GM12878 (cell line): Measurements from ENCODE around the gene SLC37A2. TPM values are rescaled to one million over a fixed set of nuclear protein-coding genes. Genes with fewer than 3 reads are reported as not detected.

Experiments
- ATAC-seq: fragments of 200-7000 bp; cut with Tn5 transposase; 3 replicates; pipeline ENCODE4 v1.9.1; 2020; ENCODE audit warnings: mild to moderate bottlenecking, moderate library complexity
- BruUV-seq: library from RNA; stranded (reverse); fragments of 400-500 nt; replicated peaks from 2 replicates; lab custom pipeline; 2021; lab: Mats Ljungman, UMichigan
- CTCF ChIA-PET: fragments of 300-600 bp; sonication (Branson Sonifier 250); formaldehyde crosslinking; extraction: SDS; loops from one replicate; lab custom pipeline; 2021; ENCODE audit warnings: inconsistent platforms; lab: Yijun Ruan, JAX
- POLR2A ChIA-PET: fragments of 350-600 bp; formaldehyde crosslinking; extraction: SDS; loops from one replicate; lab custom pipeline; 2021; ENCODE audit warnings: inconsistent platforms; lab: Charles Lee
- RAD21 ChIA-PET: fragments of 300-600 bp; sonication (Branson Sonifier 250); formaldehyde crosslinking; loops from one replicate; lab custom pipeline; 2023; ENCODE audit warnings: antibody characterized with exemption; ENCODE audit not compliant: unreplicated experiment; lab: Charles Lee
- SMC1A ChIA-PET: fragments of 300-600 bp; sonication (Branson Sonifier 250); formaldehyde crosslinking; loops from one replicate; lab custom pipeline; 2023; ENCODE audit not compliant: unreplicated experiment, uncharacterized antibody; lab: Charles Lee
- DNase-seq: peaks from one replicate; pipeline ENCODE4 v3.0.0-alpha.2; 2011; ENCODE audit warnings: low read depth, low spot score
- FAIRE-seq: peaks from 3 replicates; lab custom pipeline; 2011; peaks lifted over from hg19 to GRCh38; lab: Jason Lieb, UNC
- H2AFZ ChIP-seq: 2 replicates; pipeline ENCODE4 v1.6.0; 2011; ENCODE audit warnings: low read depth, low read length, control low read depth; ENCODE audit not compliant: control insufficient read depth
- H3K27ac ChIP-seq: 2 replicates; pipeline ENCODE4 v1.5.1; 2011; ENCODE audit warnings: control low read depth; ENCODE audit not compliant: control insufficient read depth, insufficient read depth
- H3K27me3 ChIP-seq, 2 experiments: replicated peaks in 1 of 2; 2 replicates each; pipeline versions ENCODE4 v1.6.0 to v1.6.1; 2011; ENCODE audit warnings: low read length in 1 of 2; ENCODE audit not compliant: control insufficient read depth in 2 of 2, insufficient read depth in 2 of 2
- H3K36me3 ChIP-seq, 2 experiments: 2 replicates each; pipeline ENCODE4 v1.5.1; 2011; ENCODE audit warnings: low read length in 1 of 2; ENCODE audit not compliant: control insufficient read depth in 2 of 2, insufficient read depth in 2 of 2
- H3K4me1 ChIP-seq: 2 replicates; pipeline ENCODE4 v1.6.1; 2011; ENCODE audit warnings: mild to moderate bottlenecking, low read length, moderate library complexity, mixed read lengths; ENCODE audit not compliant: control insufficient read depth, insufficient read depth
- H3K4me2 ChIP-seq: 2 replicates; pipeline ENCODE4 v1.6.0; 2011; ENCODE audit warnings: control low read depth; ENCODE audit not compliant: control insufficient read depth, insufficient read depth
- H3K4me3 ChIP-seq: fragments of 200-600 bp; sonication (generic); 2 replicates; pipeline ENCODE4 v1.5.1; 2016
- H3K79me2 ChIP-seq: 2 replicates; pipeline ENCODE4 v1.6.0; 2011; ENCODE audit warnings: low read length; ENCODE audit not compliant: control insufficient read depth, insufficient read depth
- H3K9ac ChIP-seq: 2 replicates; pipeline ENCODE4 v1.8.0; 2011; ENCODE audit warnings: low read length, control low read depth, mixed read lengths; ENCODE audit not compliant: control insufficient read depth, insufficient read depth
- H3K9me3 ChIP-seq: replicated peaks from 3 replicates; pipeline ENCODE4 v1.5.1; 2011; ENCODE audit warnings: mild to moderate bottlenecking, low read length; ENCODE audit not compliant: control insufficient read depth, insufficient read depth
- H4K20me1 ChIP-seq: 2 replicates; pipeline ENCODE4 v1.6.0; 2011; ENCODE audit not compliant: control insufficient read depth, insufficient read depth
- EP300 ChIP-seq, 2 experiments: fragments of 150-350 bp in 1 of 2; IDR thresholded peaks; 2 replicates each; pipeline ENCODE4 v1.6.1; 2011 to 2012; ENCODE audit warnings: low read depth in 2 of 2, low read length in 2 of 2, borderline replicate concordance in 1 of 2, improper control_type of control experiment in 1 of 2, inconsistent platforms in 1 of 2; ENCODE audit not compliant: control insufficient read depth in 1 of 2
- NFXL1 ChIP-seq: fragments of 450-650 bp; IDR thresholded peaks from 2 replicates; pipeline ENCODE4 v1.6.1; 2017; ENCODE audit warnings: antibody characterized with exemption, mild to moderate bottlenecking, borderline replicate concordance
- WGBS: methylation state at CpG from one replicate; pipeline ENCODE4 v1.1.6; 2016; ENCODE audit warnings: low lambda C conversion rate; ENCODE audit not compliant: insufficient replicate concordance, insufficient coverage; ENCODE audit errors: missing lambda C conversion rate; 5-methylcytosine and 5-hydroxymethylcytosine counted together
- in situ Hi-C: fragments of 300-500 bp; cut with MboI; formaldehyde crosslinking; loops from 9 replicates; pipeline ENCODE4 v1.14.3; 2018; ENCODE audit warnings: mixed read lengths
- intact Hi-C: fragments of 100-400 bp; cut with micrococcal nuclease; formaldehyde crosslinking; loops from one replicate; pipeline ENCODE4 v1.14.2; 2022; ENCODE audit not compliant: unreplicated experiment
- polyA plus RNA-seq, 11 experiments: library from polyadenylated mRNA; depleted of rRNA in 4 of 11; unstranded in 6 of 11; stranded (reverse) in 5 of 11; fragments of >200 nt; fragmentation: Nextera tagmentation in 4 of 11; fragmentation: Illumina TruSeq in 1 of 11; extraction: Ambion mirVana in 4 of 11; extraction: Trizol in 1 of 11; gene quantifications; 1 replicate in 1 of 11; 2 replicates in 10 of 11; pipeline versions ENCODE4 v1.2.1 to v1.2.3, GENCODE V29; 2011 to 2016; ENCODE audit warnings: inconsistent platforms in 2 of 11, missing spikeins in 2 of 11, low read depth in 1 of 11
- total RNA-seq, 4 experiments: library from RNA; depleted of rRNA in 3 of 4; stranded (reverse); fragments of >200 nt in 3 of 4; fragmentation: Illumina TruSeq in 1 of 4; extraction: Trizol in 1 of 4; gene quantifications; 2 replicates each; pipeline versions ENCODE4 v1.2.1 to v1.2.3, GENCODE V29; 2013 to 2021

Gene SLC37A2
- total and polyA plus RNA-seq, 10 of the 15 experiments (the other 5 are each of a cell fraction or from before 2014, with no cell fraction given): 0.26 to 9.8 (median 2.0) TPM

- TF ChIP-seq EP300 (IDR thresholded peaks at IDR 0.05; ENCODE audit: borderline replicate concordance in 1 of 2, control insufficient read depth in 1 of 2, low read depth in 2 of 2, low read length in 2 of 2): no peak
Observed at GRCh38 chr11:125082611-125083311, 19.7 kb downstream of the SLC37A2 start (continued).

- SMC1A ChIA-PET: interaction anchor here (1.0 to 1.7 kb wide), 3 partner anchors 11 to 58 kb away, joined by 3 to 4 read pairs (median 3); no protein-coding TSS in a partner anchor
- H3K9me3 ChIP-seq: no peaks in the 10 kb centered on the region
- BruUV-seq: no TSS peak
- H3K4me3 ChIP-seq: no peak overlapping the region
- in situ Hi-C loops (no loop called here), intact Hi-C loops (no loop called here)
- POLR2A ChIA-PET: no interaction called here
- ATAC-seq: no peak
- DNase-seq: no peak
- CTCF ChIA-PET: interaction anchor here (1.3 kb wide), 1 partner anchor 8 kb away, joined by 5 read pairs; no protein-coding TSS in a partner anchor
- no peak overlapping the region for H3K27ac ChIP-seq
- H2AFZ ChIP-seq: no peak overlapping the region
- no peaks in the 10 kb centered on the region for H4K20me1 ChIP-seq
- peaks cover 0 to 2% of the 10 kb centered on the region in 2 experiments; a peak in 1 of 4 replicates for H3K36me3 ChIP-seq
- no peaks in the 10 kb centered on the region for H3K4me1 ChIP-seq
- RAD21 ChIA-PET: no interaction called here
- no peaks in the 10 kb centered on the region for H3K79me2 ChIP-seq
- no peak for TF ChIP-seq NFXL1
- WGBS: 39% methylated on average over 11 of the region's 11 CpGs
- no peak for FAIRE-seq
- no peak overlapping the region for H3K4me2 ChIP-seq
- H3K9ac ChIP-seq: no peak overlapping the region
- no peaks in the 10 kb centered on the region for H3K27me3 ChIP-seq
Observed at GRCh38 chr11:125083312-125084056, 20.4 kb downstream of the SLC37A2 start.
